B cell (primary cell): ENCODE results near the gene GNB2. TPM values are rescaled to one million over a fixed set of nuclear protein-coding genes. Genes with fewer than 3 reads are reported as not detected.

Experiments
- ATAC-seq: fragments of 200-7000 bp; cut with Tn5 transposase; one replicate; pipeline ENCODE4 v1.10.0; 2021; ENCODE audit warnings: low read depth, mild to moderate bottlenecking, moderate number of reproducible peaks, moderate library complexity
- CTCF ChIA-PET: fragments of 350-600 bp; sonication (Branson Sonifier 250); formaldehyde crosslinking; loops from one replicate; lab custom pipeline; 2021; ENCODE audit warnings: antibody characterized with exemption, inconsistent platforms; lab: Charles Lee
- POLR2A ChIA-PET: fragments of 350-600 bp; sonication (Branson Sonifier 250); formaldehyde crosslinking; loops from one replicate; lab custom pipeline; 2021; ENCODE audit warnings: antibody characterized with exemption; lab: Charles Lee
- DNase-seq: peaks from one replicate; pipeline ENCODE4 v3.0.0; 2013
- H2AFZ ChIP-seq: 2 replicates; pipeline ENCODE4 v1.6.1; 2012; ENCODE audit warnings: mild to moderate bottlenecking, low read depth, low read length; ENCODE audit not compliant: insufficient read depth, poor library complexity, severe bottlenecking
- H3K27ac ChIP-seq, 2 donors: 1 replicate in 1 of 2; 2 replicates in 1 of 2; pipeline ENCODE4 v1.5.1; 2012 to 2013; ENCODE audit warnings: low read length in 2 of 2, mild to moderate bottlenecking in 2 of 2, moderate library complexity in 1 of 2
- H3K27me3 ChIP-seq, 4 experiments: fragments of 200-600 bp in 1 of 4; sonication (generic) in 1 of 4; replicated peaks in 1 of 4; 1 replicate in 2 of 4; 2 replicates in 2 of 4; pipeline versions ENCODE4 v1.6.1 to v1.7.0; 2013 to 2016; ENCODE audit warnings: low read length in 3 of 4, mild to moderate bottlenecking in 2 of 4, mixed read lengths in 1 of 4, moderate library complexity in 1 of 4; ENCODE audit not compliant: insufficient read depth in 4 of 4, control insufficient read depth in 3 of 4; ENCODE audit errors: control extremely low read depth in 1 of 4
- H3K36me3 ChIP-seq, 2 experiments: replicated peaks in 1 of 2; 1 replicate in 1 of 2; 2 replicates in 1 of 2; pipeline versions ENCODE4 v1.6.1 to v1.7.1; 2013; ENCODE audit warnings: low read length in 1 of 2; ENCODE audit not compliant: insufficient read depth in 2 of 2, control insufficient read depth in 1 of 2; ENCODE audit errors: control extremely low read depth in 1 of 2, extremely low read depth in 1 of 2
- H3K4me1 ChIP-seq, 2 donors: fragments of 200-600 bp in 1 of 2; sonication (generic) in 1 of 2; 1 replicate in 1 of 2; 2 replicates in 1 of 2; pipeline versions ENCODE4 v1.5.1 to v1.6.1; 2013 to 2017; ENCODE audit warnings: low read length in 2 of 2; ENCODE audit not compliant: control insufficient read depth in 2 of 2, insufficient read depth in 2 of 2
- H3K4me2 ChIP-seq: replicated peaks from 2 replicates; pipeline ENCODE3; 2012; ENCODE audit warnings: mild to moderate bottlenecking, low read depth, low read length; ENCODE audit not compliant: poor library complexity, severe bottlenecking
- H3K4me3 ChIP-seq, 5 experiments: fragments of 200-600 bp in 1 of 5; sonication (generic) in 1 of 5; 1 replicate in 3 of 5; 2 replicates in 2 of 5; pipeline versions ENCODE4 v1.5.1 to v1.7.0; 2011 to 2016; ENCODE audit warnings: low read length in 4 of 5, mild to moderate bottlenecking in 4 of 5, low read depth in 2 of 5, control low read depth in 1 of 5, moderate library complexity in 1 of 5; ENCODE audit not compliant: insufficient read depth in 1 of 5; ENCODE audit errors: control extremely low read depth in 1 of 5, extremely low read depth in 1 of 5
- H3K79me2 ChIP-seq: fragments of 200-600 bp; sonication (generic); one replicate; pipeline ENCODE4 v1.6.0; 2016; ENCODE audit warnings: low read length; ENCODE audit not compliant: control insufficient read depth, insufficient read depth
- H3K9ac ChIP-seq: fragments of 200-600 bp; sonication (generic); 2 replicates; pipeline ENCODE4 v1.6.1; 2017; ENCODE audit warnings: mild to moderate bottlenecking, low read length, moderate library complexity
- H3K9me3 ChIP-seq, 3 donors: one replicate each; pipeline versions ENCODE4 v1.6.1 to v1.7.1; 2013; ENCODE audit warnings: low read length in 2 of 3; ENCODE audit not compliant: control insufficient read depth in 2 of 3, insufficient read depth in 1 of 3; ENCODE audit errors: control extremely low read depth in 1 of 3
- H4K20me1 ChIP-seq: 2 replicates; pipeline ENCODE4 v1.6.0; 2012; ENCODE audit warnings: mild to moderate bottlenecking, low read length; ENCODE audit not compliant: insufficient read depth, control insufficient read depth, poor library complexity, severe bottlenecking
- H3K27ac Mint-ChIP-seq: one replicate; pipeline ENCODE4 v1.8.0; 2021; ENCODE audit warnings: mixed read lengths
- H3K27me3 Mint-ChIP-seq: one replicate; pipeline ENCODE4 v1.8.0; 2021; ENCODE audit warnings: mixed read lengths
- H3K4me1 Mint-ChIP-seq: one replicate; pipeline ENCODE4 v1.8.0; 2021; ENCODE audit warnings: mixed read lengths
- H3K4me3 Mint-ChIP-seq: one replicate; pipeline ENCODE4 v1.8.0; 2021; ENCODE audit warnings: mixed read lengths
- H3K9me3 Mint-ChIP-seq: one replicate; pipeline ENCODE4 v1.8.0; 2022; ENCODE audit warnings: mixed read lengths; ENCODE audit not compliant: insufficient read depth
- EZH2 ChIP-seq: IDR thresholded peaks from 2 replicates; pipeline ENCODE4 v1.6.1; 2012; ENCODE audit warnings: borderline replicate concordance, low read depth, mild to moderate bottlenecking, moderate library complexity, low read length; ENCODE audit not compliant: insufficient read depth, poor library complexity, severe bottlenecking
- WGBS: methylation state at CpG from one replicate; pipeline ENCODE4 v1.1.5; 2013; ENCODE audit warnings: missing lambda C conversion rate; ENCODE audit not compliant: insufficient coverage; 5-methylcytosine and 5-hydroxymethylcytosine counted together
- intact Hi-C: fragments of 100-400 bp; cut with micrococcal nuclease; formaldehyde crosslinking; loops from one replicate; pipeline ENCODE4 v1.10.0; 2022
- polyA plus RNA-seq: library from polyadenylated mRNA; depleted of rRNA; stranded (reverse); fragments of >200 nt; gene quantifications from 2 replicates; pipeline ENCODE4 v1.2.3, GENCODE V29; 2012
- total RNA-seq, 2 donors: library from RNA; stranded (reverse); fragments of 120-200 nt in 1 of 2; gene quantifications; 1 replicate in 1 of 2; 2 replicates in 1 of 2; pipeline versions ENCODE4 v1.2.3 to v1.2.4, GENCODE V29; 2013 to 2022
- TF ChIP-seq, protein P1 (sequence below): fragments of 200-600 bp; IDR thresholded peaks from one replicate; pipeline ENCODE4 v1.8.0; 2022; ENCODE audit warnings: antibody characterized with exemption, mild to moderate bottlenecking

The GNB2 gene
- total and polyA plus RNA-seq, 2 donors (not counting 1 experiment from before 2014, with no cell fraction given) = 127 to 221 TPM

DNA sequence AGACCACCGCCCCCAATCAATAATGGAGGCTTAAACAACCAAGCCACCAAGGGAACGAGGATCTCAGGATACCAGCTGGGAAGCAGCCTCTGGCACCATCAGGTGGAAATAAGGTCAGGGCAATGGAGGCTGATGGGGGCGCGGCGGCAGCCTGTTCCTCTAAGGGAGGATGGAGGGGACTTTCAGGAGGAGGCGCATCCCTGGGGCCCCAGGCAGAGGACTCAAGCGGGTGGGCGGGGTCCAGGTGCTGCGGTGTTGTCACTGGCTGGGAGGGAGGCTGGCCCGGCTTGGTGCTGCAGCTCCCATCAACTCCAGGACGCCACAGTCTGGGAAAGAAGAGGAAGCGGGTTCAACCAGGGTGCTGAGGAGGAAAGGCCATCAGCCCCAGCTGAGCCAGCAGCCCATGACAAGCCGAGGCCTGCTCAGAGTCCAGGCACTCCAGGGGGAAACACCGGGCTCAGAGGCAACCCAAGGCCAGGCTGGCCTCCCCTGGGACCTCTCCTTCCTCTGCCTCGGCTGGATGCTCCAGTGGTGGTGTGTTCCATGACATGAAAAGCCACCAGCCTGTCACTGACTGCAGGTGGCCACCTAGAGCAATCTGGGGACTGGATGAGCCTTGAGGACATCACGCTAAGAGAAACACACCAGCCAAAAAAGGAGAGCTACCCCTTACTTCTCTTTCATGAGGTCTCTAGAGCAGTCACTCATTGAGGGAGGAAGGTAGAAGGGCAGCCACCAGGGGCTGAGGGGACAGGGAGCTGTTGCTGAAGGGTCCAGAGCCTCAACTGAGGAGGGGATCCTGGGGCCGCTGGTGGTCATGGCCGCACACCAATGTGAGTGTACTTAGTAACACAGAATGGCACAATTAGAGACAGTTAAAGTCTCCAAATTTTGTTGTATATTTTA, 15.9 kb downstream of the GNB2 start:
- intact Hi-C loops = loop anchor here (2.0 to 5.0 kb wide), 3 partner anchors 15 to 163 kb away; partner anchors contain the start of gene SLC12A9
- no peak overlapping the region for H3K4me3 ChIP-seq
- H3K4me3 Mint-ChIP-seq = peak overlapping the region; percentile 27
- ChIA-PET POLR2A (interaction anchor here (0.8 kb wide), 1 partner anchor 14 kb away, joined by 3 read pairs; no protein-coding TSS in a partner anchor), CTCF (interaction anchor here (0.8 to 9.8 kb wide), 11 partner anchors 10 to 163 kb away, joined by 3 to 85 read pairs (median 6); partner anchors contain the start of genes POP7 and SLC12A9)
- H3K9me3 ChIP-seq = no peaks in the 10 kb centered on the region
- no peaks in the 10 kb centered on the region for H3K27me3 ChIP-seq
- ATAC-seq (no peak), DNase-seq (peak; percentile 41)
- WGBS = 65% methylated on average over 13 of the region's 18 CpGs
- H3K4me1 ChIP-seq = peaks cover 37 to 38% of the 10 kb centered on the region in 2 donors
- peaks cover 0 to 55% of the 10 kb centered on the region in 2 experiments for H3K36me3 ChIP-seq
- TF ChIP-seq, protein P1, sequence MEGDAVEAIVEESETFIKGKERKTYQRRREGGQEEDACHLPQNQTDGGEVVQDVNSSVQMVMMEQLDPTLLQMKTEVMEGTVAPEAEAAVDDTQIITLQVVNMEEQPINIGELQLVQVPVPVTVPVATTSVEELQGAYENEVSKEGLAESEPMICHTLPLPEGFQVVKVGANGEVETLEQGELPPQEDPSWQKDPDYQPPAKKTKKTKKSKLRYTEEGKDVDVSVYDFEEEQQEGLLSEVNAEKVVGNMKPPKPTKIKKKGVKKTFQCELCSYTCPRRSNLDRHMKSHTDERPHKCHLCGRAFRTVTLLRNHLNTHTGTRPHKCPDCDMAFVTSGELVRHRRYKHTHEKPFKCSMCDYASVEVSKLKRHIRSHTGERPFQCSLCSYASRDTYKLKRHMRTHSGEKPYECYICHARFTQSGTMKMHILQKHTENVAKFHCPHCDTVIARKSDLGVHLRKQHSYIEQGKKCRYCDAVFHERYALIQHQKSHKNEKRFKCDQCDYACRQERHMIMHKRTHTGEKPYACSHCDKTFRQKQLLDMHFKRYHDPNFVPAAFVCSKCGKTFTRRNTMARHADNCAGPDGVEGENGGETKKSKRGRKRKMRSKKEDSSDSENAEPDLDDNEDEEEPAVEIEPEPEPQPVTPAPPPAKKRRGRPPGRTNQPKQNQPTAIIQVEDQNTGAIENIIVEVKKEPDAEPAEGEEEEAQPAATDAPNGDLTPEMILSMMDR = no peak
- TF ChIP-seq EZH2 = no peak
- H3K79me2 ChIP-seq = peaks cover 70% of the 10 kb centered on the region
- peak overlapping the region; percentile 11 for H3K27ac Mint-ChIP-seq
- peaks cover 88% of the 10 kb centered on the region for H4K20me1 ChIP-seq
- no peaks in the 10 kb centered on the region for H3K9me3 Mint-ChIP-seq
- no peaks in the 10 kb centered on the region for H3K27me3 Mint-ChIP-seq
- peak overlapping the region; percentile 37 for H3K4me2 ChIP-seq
- H3K27ac ChIP-seq = peak overlapping the region in 1 of 2 donors; percentile 13
- H3K9ac ChIP-seq = no peak overlapping the region
- H2AFZ ChIP-seq = no peak overlapping the region
- H3K4me1 Mint-ChIP-seq = peaks cover 39% of the 10 kb centered on the region
